Endothelial cell of umbilical vein (primary cell): ENCODE data around the gene SLC47A1. TPM values are rescaled to one million over a fixed set of nuclear protein-coding genes. Genes with fewer than 3 reads are reported as not detected.

ENCODE experiments used
- BruUV-seq: library from RNA; stranded (reverse); fragments of 400-500 nt; replicated peaks from 2 replicates; lab custom pipeline; 2021; lab: Mats Ljungman, UMichigan
- CTCF ChIA-PET: fragments of 300-600, 350-600 bp; sonication (Branson Sonifier 250); formaldehyde crosslinking; loops from one replicate; lab custom pipeline; 2021; ENCODE audit warnings: antibody characterized with exemption, inconsistent platforms; lab: Charles Lee
- POLR2A ChIA-PET: fragments of 300-600, 350-600 bp; sonication (Branson Sonifier 250); formaldehyde crosslinking; loops from one replicate; lab custom pipeline; 2021; ENCODE audit warnings: antibody characterized with exemption, inconsistent platforms; lab: Charles Lee
- DNase-seq: peaks from one replicate; pipeline ENCODE4 v3.0.0-alpha.2; 2011; ENCODE audit warnings: low read depth, low spot score
- FAIRE-seq: peaks from 2 replicates; lab custom pipeline; 2011; peaks lifted over from hg19 to GRCh38; lab: Jason Lieb, UNC
- H2AFZ ChIP-seq: 2 replicates; pipeline ENCODE4 v1.6.0; 2012; ENCODE audit warnings: low read depth, low read length, control low read depth, inconsistent platforms
- H3K27ac ChIP-seq: 2 replicates; pipeline ENCODE4 v1.5.1; 2011; ENCODE audit warnings: low read depth, mild to moderate bottlenecking, control low read depth, low read length, moderate library complexity; ENCODE audit not compliant: insufficient read depth
- H3K27me3 ChIP-seq, 2 experiments: 2 replicates each; pipeline versions ENCODE4 v1.6.0 to v1.6.1; 2011; ENCODE audit warnings: low read length in 2 of 2, mixed read lengths in 1 of 2; ENCODE audit not compliant: control insufficient read depth in 2 of 2, insufficient read depth in 2 of 2
- H3K36me3 ChIP-seq, 2 experiments: 2 replicates in 1 of 2; 3 replicates in 1 of 2; pipeline ENCODE4 v1.5.1; 2011; ENCODE audit warnings: low read length in 2 of 2, mild to moderate bottlenecking in 1 of 2, moderate library complexity in 1 of 2; ENCODE audit not compliant: control insufficient read depth in 2 of 2, insufficient read depth in 2 of 2; ENCODE audit errors: extremely low read depth in 1 of 2
- H3K4me1 ChIP-seq: 3 replicates; pipeline ENCODE4 v1.5.1; 2011; ENCODE audit warnings: mild to moderate bottlenecking, low read length; ENCODE audit not compliant: control insufficient read depth, insufficient read depth; ENCODE audit errors: extremely low read depth
- H3K4me2 ChIP-seq: 2 replicates; pipeline ENCODE4 v1.6.1; 2011; ENCODE audit warnings: low read length, control low read depth, mixed read lengths; ENCODE audit not compliant: insufficient read depth
- H3K4me3 ChIP-seq, 3 experiments: fragments of 200-600 bp in 1 of 3; sonication (generic), shearing (Covaris generic) in 1 of 3; replicated peaks in 1 of 3; 2 replicates each; pipeline ENCODE4 v1.5.1; 2011 to 2016; ENCODE audit warnings: control low read depth in 3 of 3, low read length in 3 of 3, mild to moderate bottlenecking in 2 of 3, inconsistent platforms in 1 of 3, low read depth in 1 of 3, moderate library complexity in 1 of 3; ENCODE audit not compliant: insufficient read depth in 1 of 3
- H3K79me2 ChIP-seq: 2 replicates; pipeline ENCODE4 v1.6.0; 2012; ENCODE audit warnings: low read length, inconsistent platforms; ENCODE audit not compliant: control insufficient read depth, insufficient read depth
- H3K9ac ChIP-seq: replicated peaks from 2 replicates; pipeline ENCODE3; 2011; ENCODE audit warnings: low read length, control low read depth; ENCODE audit not compliant: insufficient read depth; ENCODE audit errors: extremely low read depth
- H3K9me1 ChIP-seq: replicated peaks from 3 replicates; pipeline ENCODE4 v1.6.0; 2011; ENCODE audit warnings: mild to moderate bottlenecking, low read length; ENCODE audit not compliant: control insufficient read depth, insufficient read depth; ENCODE audit errors: extremely low read depth
- H3K9me3 ChIP-seq: replicated peaks from 2 replicates; pipeline ENCODE4 v1.5.1; 2012; ENCODE audit warnings: low read length, inconsistent platforms; ENCODE audit not compliant: control insufficient read depth, insufficient read depth
- H4K20me1 ChIP-seq: replicated peaks from 2 replicates; pipeline ENCODE3; 2011; ENCODE audit warnings: mild to moderate bottlenecking, low read length; ENCODE audit not compliant: control insufficient read depth, insufficient read depth; ENCODE audit errors: extremely low read depth
- CTCF ChIP-seq, 2 donors: IDR thresholded peaks; 1 replicate in 1 of 2; 2 replicates in 1 of 2; pipeline ENCODE4 v1.5.1; 2011; ENCODE audit warnings: low read length in 2 of 2, mild to moderate bottlenecking in 2 of 2, moderate library complexity in 2 of 2, control low read depth in 1 of 2, inconsistent platforms in 1 of 2, low read depth in 1 of 2; ENCODE audit not compliant: insufficient read depth in 1 of 2; ENCODE audit errors: extremely low read depth in 1 of 2
- EZH2 ChIP-seq: IDR thresholded peaks from 2 replicates; pipeline ENCODE4 v1.6.1; 2012; ENCODE audit warnings: borderline replicate concordance, low read depth, mild to moderate bottlenecking, moderate library complexity, low read length, inconsistent platforms; ENCODE audit not compliant: severe bottlenecking
- GATA2 ChIP-seq: IDR thresholded peaks from 2 replicates; pipeline ENCODE4 v1.7.0; 2011; ENCODE audit warnings: low read depth, mild to moderate bottlenecking, moderate library complexity, mixed read lengths, low read length; ENCODE audit not compliant: insufficient read length, insufficient read depth
- JUN ChIP-seq: IDR thresholded peaks from 2 replicates; pipeline ENCODE4 v1.6.1; 2011; ENCODE audit warnings: borderline replicate concordance, low read depth; ENCODE audit not compliant: insufficient read length, insufficient read depth
- MAX ChIP-seq: IDR thresholded peaks from 2 replicates; pipeline ENCODE4 v1.6.1; 2011; ENCODE audit not compliant: insufficient read depth, insufficient read length
- MYC ChIP-seq: IDR thresholded peaks from one replicate; pipeline ENCODE4 v1.6.1; 2011; ENCODE audit warnings: mild to moderate bottlenecking, low read depth, low read length
- POLR2AphosphoS5 ChIP-seq: IDR thresholded peaks from 2 replicates; pipeline ENCODE4 v1.6.1; 2012; ENCODE audit warnings: low read depth, mild to moderate bottlenecking, control low read depth, low read length, moderate library complexity; ENCODE audit not compliant: insufficient read depth
- dilution Hi-C: fragments of 300-500 bp; cut with MboI; formaldehyde crosslinking; loops from one replicate; pipeline ENCODE4 v1.15.0; 2019; ENCODE audit warnings: low sequenced_read_pairs; ENCODE audit not compliant: extremely low pct_ligation_motif_present
- intact Hi-C: fragments of 100-400 bp; cut with micrococcal nuclease; formaldehyde crosslinking; loops from one replicate; pipeline ENCODE4 v1.10.0; 2022
- polyA plus RNA-seq, 4 experiments: library from polyadenylated mRNA; depleted of rRNA in 3 of 4; stranded (reverse) in 3 of 4; unstranded in 1 of 4; fragments of >200 nt; gene quantifications; 2 replicates each; pipeline versions ENCODE4 v1.2.1 to v1.2.3, GENCODE V29; 2011 to 2012; ENCODE audit warnings: missing spikeins in 1 of 4
- total RNA-seq: library from RNA; stranded (reverse); gene quantifications from 2 replicates; pipeline ENCODE4 v1.2.3, GENCODE V29; 2021

The SLC47A1 gene
- total and polyA plus RNA-seq, 2 donors (not counting 3 experiments of a cell fraction or from before 2014, with no cell fraction given), result 3.3 to 6.9 TPM

GRCh38 chr17:19558946-19559345, 25.3 kb downstream of the SLC47A1 start:
- no peaks in the 10 kb centered on the region for H3K9me1 ChIP-seq
- TF ChIP-seq EZH2, result no peak
- TF ChIP-seq GATA2, result no peak
- no peak for TF ChIP-seq CTCF (IDR thresholded peaks at IDR 0.05; ENCODE audit: extremely low read depth in 1 of 2, insufficient read depth in 1 of 2, low read depth in 1 of 2, low read length in 2 of 2)
- TF ChIP-seq MYC, result no peak
- TF ChIP-seq MAX, result no peak
- TF ChIP-seq JUN, result no peak
- TF ChIP-seq POLR2AphosphoS5, result no peak
- H3K4me3 ChIP-seq, result no peak overlapping the region
- H3K4me2 ChIP-seq, result no peak overlapping the region
- H3K4me1 ChIP-seq, result no peaks in the 10 kb centered on the region
- no peak overlapping the region for H3K27ac ChIP-seq
- CTCF ChIA-PET, result no interaction called here
- no peak overlapping the region for H2AFZ ChIP-seq
- H4K20me1 ChIP-seq, result no peaks in the 10 kb centered on the region
- H3K36me3 ChIP-seq, result no peaks in the 10 kb centered on the region
- POLR2A ChIA-PET, result no interaction called here
- intact Hi-C loops, result no loop called here
- H3K9me3 ChIP-seq, result no peaks in the 10 kb centered on the region
- FAIRE-seq (no peak), DNase-seq (no peak)
- dilution Hi-C loops, result no loop called here
- no peaks in the 10 kb centered on the region for H3K79me2 ChIP-seq
- H3K27me3 ChIP-seq, result no peaks in the 10 kb centered on the region
- H3K9ac ChIP-seq, result no peak overlapping the region
- BruUV-seq, result no TSS peak
